GM12878 (cell line): ENCODE results near the gene LAMA4. TPM values are rescaled to one million over a fixed set of nuclear protein-coding genes. Genes with fewer than 3 reads are reported as not detected.

Source experiments
- ATAC-seq: fragments of 200-7000 bp; cut with Tn5 transposase; 3 replicates; pipeline ENCODE4 v1.9.1; 2020; ENCODE audit warnings: mild to moderate bottlenecking, moderate library complexity
- BruUV-seq: library from RNA; stranded (reverse); fragments of 400-500 nt; replicated peaks from 2 replicates; lab custom pipeline; 2021; lab: Mats Ljungman, UMichigan
- CTCF ChIA-PET: fragments of 300-600 bp; sonication (Branson Sonifier 250); formaldehyde crosslinking; extraction: SDS; loops from one replicate; lab custom pipeline; 2021; ENCODE audit warnings: inconsistent platforms; lab: Yijun Ruan, JAX
- POLR2A ChIA-PET: fragments of 350-600 bp; formaldehyde crosslinking; extraction: SDS; loops from one replicate; lab custom pipeline; 2021; ENCODE audit warnings: inconsistent platforms; lab: Charles Lee
- RAD21 ChIA-PET: fragments of 300-600 bp; sonication (Branson Sonifier 250); formaldehyde crosslinking; loops from one replicate; lab custom pipeline; 2023; ENCODE audit warnings: antibody characterized with exemption; ENCODE audit not compliant: unreplicated experiment; lab: Charles Lee
- SMC1A ChIA-PET: fragments of 300-600 bp; sonication (Branson Sonifier 250); formaldehyde crosslinking; loops from one replicate; lab custom pipeline; 2023; ENCODE audit not compliant: unreplicated experiment, uncharacterized antibody; lab: Charles Lee
- DNase-seq: peaks from one replicate; pipeline ENCODE4 v3.0.0-alpha.2; 2011; ENCODE audit warnings: low read depth, low spot score
- FAIRE-seq: peaks from 3 replicates; lab custom pipeline; 2011; peaks lifted over from hg19 to GRCh38; lab: Jason Lieb, UNC
- H2AFZ ChIP-seq: 2 replicates; pipeline ENCODE4 v1.6.0; 2011; ENCODE audit warnings: low read depth, low read length, control low read depth; ENCODE audit not compliant: control insufficient read depth
- H3K27ac ChIP-seq: 2 replicates; pipeline ENCODE4 v1.5.1; 2011; ENCODE audit warnings: control low read depth; ENCODE audit not compliant: control insufficient read depth, insufficient read depth
- H3K27me3 ChIP-seq, 2 experiments: replicated peaks in 1 of 2; 2 replicates each; pipeline versions ENCODE4 v1.6.0 to v1.6.1; 2011; ENCODE audit warnings: low read length in 1 of 2; ENCODE audit not compliant: control insufficient read depth in 2 of 2, insufficient read depth in 2 of 2
- H3K36me3 ChIP-seq, 2 experiments: 2 replicates each; pipeline ENCODE4 v1.5.1; 2011; ENCODE audit warnings: low read length in 1 of 2; ENCODE audit not compliant: control insufficient read depth in 2 of 2, insufficient read depth in 2 of 2
- H3K4me1 ChIP-seq: 2 replicates; pipeline ENCODE4 v1.6.1; 2011; ENCODE audit warnings: mild to moderate bottlenecking, low read length, moderate library complexity, mixed read lengths; ENCODE audit not compliant: control insufficient read depth, insufficient read depth
- H3K4me2 ChIP-seq: 2 replicates; pipeline ENCODE4 v1.6.0; 2011; ENCODE audit warnings: control low read depth; ENCODE audit not compliant: control insufficient read depth, insufficient read depth
- H3K4me3 ChIP-seq: fragments of 200-600 bp; sonication (generic); 2 replicates; pipeline ENCODE4 v1.5.1; 2016
- H3K79me2 ChIP-seq: 2 replicates; pipeline ENCODE4 v1.6.0; 2011; ENCODE audit warnings: low read length; ENCODE audit not compliant: control insufficient read depth, insufficient read depth
- H3K9ac ChIP-seq: 2 replicates; pipeline ENCODE4 v1.8.0; 2011; ENCODE audit warnings: low read length, control low read depth, mixed read lengths; ENCODE audit not compliant: control insufficient read depth, insufficient read depth
- H3K9me3 ChIP-seq: replicated peaks from 3 replicates; pipeline ENCODE4 v1.5.1; 2011; ENCODE audit warnings: mild to moderate bottlenecking, low read length; ENCODE audit not compliant: control insufficient read depth, insufficient read depth
- H4K20me1 ChIP-seq: 2 replicates; pipeline ENCODE4 v1.6.0; 2011; ENCODE audit not compliant: control insufficient read depth, insufficient read depth
- KAT2A ChIP-seq: conservative IDR thresholded peaks from 2 replicates; pipeline ENCODE4 v1.6.1; 2011; ENCODE audit warnings: low read depth, low read length; ENCODE audit not compliant: control insufficient read depth
- RUNX3 ChIP-seq: IDR thresholded peaks from 2 replicates; pipeline ENCODE4 v1.6.1; 2012; ENCODE audit warnings: low read length, inconsistent platforms
- ZNF687 ChIP-seq: fragments of 450-650 bp; IDR thresholded peaks from 2 replicates; pipeline ENCODE4 v1.6.1; 2017; ENCODE audit warnings: mild to moderate bottlenecking, moderate library complexity
- in situ Hi-C: fragments of 300-500 bp; cut with MboI; formaldehyde crosslinking; loops from 9 replicates; pipeline ENCODE4 v1.14.3; 2018; ENCODE audit warnings: mixed read lengths
- intact Hi-C: fragments of 100-400 bp; cut with micrococcal nuclease; formaldehyde crosslinking; loops from one replicate; pipeline ENCODE4 v1.14.2; 2022; ENCODE audit not compliant: unreplicated experiment
- polyA plus RNA-seq, 11 experiments: library from polyadenylated mRNA; depleted of rRNA in 4 of 11; unstranded in 6 of 11; stranded (reverse) in 5 of 11; fragments of >200 nt; fragmentation: Nextera tagmentation in 4 of 11; fragmentation: Illumina TruSeq in 1 of 11; extraction: Ambion mirVana in 4 of 11; extraction: Trizol in 1 of 11; gene quantifications; 1 replicate in 1 of 11; 2 replicates in 10 of 11; pipeline versions ENCODE4 v1.2.1 to v1.2.3, GENCODE V29; 2011 to 2016; ENCODE audit warnings: inconsistent platforms in 2 of 11, missing spikeins in 2 of 11, low read depth in 1 of 11
- total RNA-seq, 4 experiments: library from RNA; depleted of rRNA in 3 of 4; stranded (reverse); fragments of >200 nt in 3 of 4; fragmentation: Illumina TruSeq in 1 of 4; extraction: Trizol in 1 of 4; gene quantifications; 2 replicates each; pipeline versions ENCODE4 v1.2.1 to v1.2.3, GENCODE V29; 2013 to 2021

The LAMA4 gene
- total and polyA plus RNA-seq, 10 of the 15 experiments (the other 5 are each of a cell fraction or from before 2014, with no cell fraction given), result 0.11 to 0.21 (median 0.14) TPM; not detected in 7

- POLR2A ChIA-PET, result no interaction called here
- H4K20me1 ChIP-seq, result no peaks in the 10 kb centered on the region
- no peak overlapping the region for H3K9ac ChIP-seq
- no peak overlapping the region for H2AFZ ChIP-seq
- H3K27ac ChIP-seq, result no peak overlapping the region
- peak; percentile 22; the same call in 1 of the 3 replicates for ATAC-seq
- BruUV-seq, result no TSS peak
- SMC1A ChIA-PET, result interaction anchor here (2.1 kb wide), 1 partner anchor 104 kb away, joined by 5 read pairs; no protein-coding TSS in a partner anchor
- intact Hi-C loops, result no loop called here
- CTCF ChIA-PET, result interaction anchor here (0.8 to 1.7 kb wide), 6 partner anchors 10 to 104 kb away, joined by 3 to 5 read pairs (median 4); no protein-coding TSS in a partner anchor
- no peaks in the 10 kb centered on the region for H3K27me3 ChIP-seq
- no peak overlapping the region for H3K4me3 ChIP-seq
- H3K79me2 ChIP-seq, result no peaks in the 10 kb centered on the region
- TF ChIP-seq ZNF687 (no peak), KAT2A (no peak), RUNX3 (0 out of 2 replicates have a peak, but pooled peaks have one; percentile 10)
- TF ChIP-seq, all 136 proteins: peak for 1
- DNase-seq, result no peak
- FAIRE-seq, result no peak
- Histone ChIP-seq H3K4me1 (no peaks in the 10 kb centered on the region), H3K4me2 (no peak overlapping the region), H3K9me3 (no peaks in the 10 kb centered on the region), H3K36me3 (no peaks in the 10 kb centered on the region)
- RAD21 ChIA-PET, result no interaction called here
- in situ Hi-C loops, result no loop called here
These were observed 30.2 kb upstream of the LAMA4 start for GRCh38 chr6:112284603-112285002.
